SK-N-SH (cell line): Measurements from ENCODE around the gene ETDA. TPM values are rescaled to one million over a fixed set of nuclear protein-coding genes. Genes with fewer than 3 reads are reported as not detected.

Experiments
- CTCF ChIA-PET: fragments of 300-600, 350-600 bp; formaldehyde crosslinking; extraction: SDS; loops from one replicate; lab custom pipeline; 2021; lab: Yijun Ruan, JAX
- POLR2A ChIA-PET: fragments of 350-600 bp; sonication (Branson Sonifier 250); formaldehyde crosslinking; extraction: SDS; loops from one replicate; lab custom pipeline; 2020; ENCODE audit warnings: antibody characterized with exemption, inconsistent platforms; lab: Yijun Ruan, JAX
- DNase-seq: peaks from one replicate; pipeline ENCODE4 v3.0.0; 2012
- H2AFZ ChIP-seq: fragments of 200-600 bp; sonication (generic); 2 replicates; pipeline ENCODE4 v1.8.1; 2016; ENCODE audit warnings: antibody characterized with exemption, mild to moderate bottlenecking, low read depth
- H3F3A ChIP-seq: fragments of 200-600 bp; sonication (generic); replicated peaks from 2 replicates; pipeline ENCODE3; 2016; ENCODE audit warnings: antibody characterized with exemption, mild to moderate bottlenecking; ENCODE audit not compliant: insufficient read depth
- H3K27ac ChIP-seq, 2 experiments: fragments of 200-500 bp in 1 of 2; fragments of 200-600 bp in 1 of 2; sonication (Bioruptor generic) in 1 of 2; sonication (generic), shearing (Covaris generic) in 1 of 2; 2 replicates each; pipeline versions ENCODE4 v1.5.1 to v1.6.1; 2014 to 2016; ENCODE audit warnings: low read depth in 2 of 2, inconsistent platforms in 1 of 2, low read length in 1 of 2, mild to moderate bottlenecking in 1 of 2, mixed read lengths in 1 of 2
- H3K27me3 ChIP-seq: fragments of 200-600 bp; sonication (generic), shearing (Covaris generic); 2 replicates; pipeline ENCODE4 v1.6.1; 2016; ENCODE audit warnings: mixed run types; ENCODE audit not compliant: insufficient read depth
- H3K36me3 ChIP-seq, 2 experiments: fragments of 200-500 bp in 1 of 2; fragments of 200-600 bp in 1 of 2; sonication (Bioruptor generic) in 1 of 2; sonication (generic) in 1 of 2; replicated peaks in 1 of 2; 2 replicates each; pipeline versions ENCODE3 to v1.5.1; 2014 to 2016; ENCODE audit warnings: low read length in 1 of 2, mild to moderate bottlenecking in 1 of 2; ENCODE audit not compliant: insufficient read depth in 2 of 2, control insufficient read depth in 1 of 2
- H3K4me1 ChIP-seq, 2 experiments: fragments of 200-500 bp in 1 of 2; fragments of 200-600 bp in 1 of 2; sonication (Bioruptor generic) in 1 of 2; sonication (generic), shearing (Covaris generic) in 1 of 2; 2 replicates each; pipeline versions ENCODE4 v1.5.1 to v1.6.1; 2014 to 2016; ENCODE audit warnings: low read depth in 1 of 2, low read length in 1 of 2, mixed run types in 1 of 2; ENCODE audit not compliant: insufficient read depth in 2 of 2, control insufficient read depth in 1 of 2
- H3K4me2 ChIP-seq: fragments of 200-600 bp; sonication (generic), shearing (Covaris generic); 2 replicates; pipeline ENCODE4 v1.6.1; 2017; ENCODE audit warnings: mixed run types
- H3K4me3 ChIP-seq, 2 experiments: fragments of 200-500 bp in 1 of 2; fragments of 200-600 bp in 1 of 2; sonication (Bioruptor generic) in 1 of 2; sonication (generic), shearing (Covaris generic) in 1 of 2; 2 replicates each; pipeline versions ENCODE4 v1.5.1 to v1.8.1; 2014 to 2016; ENCODE audit warnings: low read depth in 2 of 2, inconsistent platforms in 1 of 2, low read length in 1 of 2, mild to moderate bottlenecking in 1 of 2, mixed read lengths in 1 of 2, moderate library complexity in 1 of 2
- H3K79me2 ChIP-seq: fragments of 200-600 bp; sonication (generic); 2 replicates; pipeline ENCODE4 v1.8.1; 2017; ENCODE audit warnings: mild to moderate bottlenecking; ENCODE audit not compliant: insufficient read depth
- H3K9ac ChIP-seq: fragments of 200-600 bp; sonication (generic); 2 replicates; pipeline ENCODE4 v1.6.1; 2017; ENCODE audit warnings: mixed run types
- H3K9me2 ChIP-seq: fragments of 200-600 bp; sonication (generic); 2 replicates; pipeline ENCODE4 v1.6.1; 2017; ENCODE audit warnings: mixed run types
- H3K9me3 ChIP-seq: fragments of 200-600 bp; sonication (generic); 2 replicates; pipeline ENCODE4 v1.6.1; 2017; ENCODE audit warnings: mixed run types, mild to moderate bottlenecking, moderate library complexity
- H4K20me1 ChIP-seq: fragments of 200-600 bp; sonication (generic); 2 replicates; pipeline ENCODE4 v1.6.1; 2017; ENCODE audit warnings: mild to moderate bottlenecking, mixed run types; ENCODE audit not compliant: insufficient read depth
- CHD2 ChIP-seq: fragments of 150-350 bp; IDR thresholded peaks from 2 replicates; pipeline ENCODE4 v1.6.1; 2018; ENCODE audit warnings: low read length; ENCODE audit not compliant: partially characterized antibody
- EZH2phosphoT487 ChIP-seq: fragments of 200-600 bp; sonication (generic); IDR thresholded peaks from 2 replicates; pipeline ENCODE4 v1.6.1; 2017; ENCODE audit warnings: low read depth, mixed run types, mild to moderate bottlenecking, antibody characterized with exemption, moderate library complexity, borderline replicate concordance
- FOXM1 ChIP-seq: IDR thresholded peaks from 2 replicates; pipeline ENCODE4 v1.4.0; 2012; ENCODE audit warnings: low read depth, mild to moderate bottlenecking
- GABPA ChIP-seq: IDR thresholded peaks from 2 replicates; pipeline ENCODE4 v1.4.0; 2012; ENCODE audit warnings: low read depth, mild to moderate bottlenecking
- MEF2A ChIP-seq: IDR thresholded peaks from 2 replicates; pipeline ENCODE4 v1.4.0; 2012; ENCODE audit warnings: low read depth, borderline replicate concordance
- NFIC ChIP-seq: IDR thresholded peaks from 2 replicates; pipeline ENCODE4 v1.4.0; 2012; ENCODE audit warnings: borderline replicate concordance
- PBX3 ChIP-seq: IDR thresholded peaks from 2 replicates; pipeline ENCODE4; 2012
- POLR2AphosphoS5 ChIP-seq: IDR thresholded peaks from 2 replicates; pipeline ENCODE4 v1.6.1; 2012; ENCODE audit warnings: low read depth, low read length
- RCOR1 ChIP-seq: fragments of 150-350 bp; IDR thresholded peaks from 2 replicates; pipeline ENCODE4 v1.6.1; 2017; ENCODE audit warnings: antibody characterized with exemption, low read length
- REST ChIP-seq: IDR thresholded peaks from 2 replicates; pipeline ENCODE4 v1.6.1; 2012; ENCODE audit warnings: mild to moderate bottlenecking, low read depth, low read length, moderate library complexity
- SIN3A ChIP-seq: IDR thresholded peaks from 2 replicates; pipeline ENCODE4 v1.6.1; 2012; ENCODE audit warnings: low read depth, mild to moderate bottlenecking, low read length, moderate library complexity, borderline replicate concordance
- TAF1 ChIP-seq: IDR thresholded peaks from 2 replicates; pipeline ENCODE4 v1.6.1; 2012; ENCODE audit warnings: low read depth, mild to moderate bottlenecking, low read length, moderate library complexity, borderline replicate concordance
- TCF12 ChIP-seq: IDR thresholded peaks from 2 replicates; pipeline ENCODE4 v1.4.0; 2012
- TEAD4 ChIP-seq: IDR thresholded peaks from 2 replicates; pipeline ENCODE4 v1.4.0; 2012; ENCODE audit warnings: mild to moderate bottlenecking, borderline replicate concordance; ENCODE audit not compliant: insufficient read depth
- YY1 ChIP-seq: IDR thresholded peaks from 2 replicates; pipeline ENCODE4 v1.4.0; 2012; ENCODE audit warnings: low read depth, mild to moderate bottlenecking
- WGBS: methylation state at CpG from one replicate; pipeline ENCODE4 v1.1.6; 2017; ENCODE audit warnings: low lambda C conversion rate; 5-methylcytosine and 5-hydroxymethylcytosine counted together
- polyA plus RNA-seq, 3 experiments: library from polyadenylated mRNA; depleted of rRNA; stranded (reverse); fragments of >200 nt; gene quantifications; 2 replicates each; pipeline ENCODE4 v1.2.3, GENCODE V29; 2012

Gene ETDA
- polyA plus RNA-seq, 1 of the 3 experiments (the other 2 are of a cell fraction) = not detected

- Histone ChIP-seq H3K9ac (no peak overlapping the region), H3F3A (no peaks in the 10 kb centered on the region), H4K20me1 (no peaks in the 10 kb centered on the region), H3K9me2 (no peaks in the 10 kb centered on the region), H3K36me3 (peaks cover 0 to 13% of the 10 kb centered on the region in 2 experiments), H3K27me3 (no peaks in the 10 kb centered on the region), H3K79me2 (no peaks in the 10 kb centered on the region), H3K27ac (no peak overlapping the region), H3K9me3 (peaks cover 12% of the 10 kb centered on the region; the same call in 1 of the 2 replicates), H2AFZ (no peak overlapping the region), H3K4me3 (no peak overlapping the region), H3K4me2 (no peak overlapping the region), H3K4me1 (no peaks in the 10 kb centered on the region)
- ChIA-PET POLR2A (no interaction called here), CTCF (no interaction called here)
- 43% methylated on average over 2 of the region's 2 CpGs for WGBS
- no peak for DNase-seq
- TF ChIP-seq SIN3A (no peak), FOXM1 (no peak), MEF2A (no peak), TEAD4 (no peak), RCOR1 (no peak), YY1 (no peak), REST (no peak), GABPA (no peak), TAF1 (no peak), POLR2AphosphoS5 (no peak), TCF12 (no peak), PBX3 (no peak), NFIC (no peak), CHD2 (no peak), EZH2phosphoT487 (no peak)
These were observed 35.5 kb downstream of the ETDA start for GRCh38 chrX:135287266-135287823.
